HG03060 (cell line): ENCODE data around the gene ADAT3.

Source experiments
- ATAC-seq: cut with Tn5 transposase; IDR thresholded peaks from one replicate; pipeline ENCODE4 v1.9.1; 2021; ENCODE audit warnings: low read depth, moderate number of reproducible peaks; ENCODE audit not compliant: unreplicated experiment

The ADAT3 gene

GRCh38 chr19:1911995-1912394, 6.8 kb downstream of the ADAT3 start:
- ATAC-seq: no peak

- no peak for ATAC-seq
Measured at GRCh38 chr19:1912760-1913505, 7.7 kb downstream of the ADAT3 start.

GRCh38 chr19:1913781-1914577, 8.8 kb downstream of the ADAT3 start:
- no peak for ATAC-seq

GRCh38 chr19:1914826-1915341, 9.7 kb downstream of the ADAT3 start:
- no peak for ATAC-seq

GRCh38 chr19:1917146-1917545, 11.9 kb downstream of the ADAT3 start:
- ATAC-seq: no peak

- no peak for ATAC-seq
Measured at GRCh38 chr19:1917926-1918325, 12.7 kb downstream of the ADAT3 start.

- ATAC-seq: no peak
Measured at GRCh38 chr19:1918975-1919374, 13.8 kb downstream of the ADAT3 start.

- ATAC-seq: no peak
Measured at GRCh38 chr19:1920644-1921043, 15.4 kb downstream of the ADAT3 start.

GRCh38 chr19:1921326-1921725, 16.1 kb downstream of the ADAT3 start:
- no peak for ATAC-seq

- ATAC-seq: no peak
Measured at GRCh38 chr19:1921825-1922224, 16.6 kb downstream of the ADAT3 start.

- ATAC-seq: no peak
Measured at GRCh38 chr19:1922803-1923202, 17.6 kb downstream of the ADAT3 start.

- no peak for ATAC-seq
Measured at GRCh38 chr19:1923319-1923718, 18.1 kb downstream of the ADAT3 start.

GRCh38 chr19:1924320-1924961, 19.2 kb downstream of the ADAT3 start:
- ATAC-seq: no peak

- no peak for ATAC-seq
Measured at GRCh38 chr19:1925544-1925943, 20.3 kb downstream of the ADAT3 start.

- ATAC-seq: no peak
Measured at GRCh38 chr19:1929021-1929742, 24.0 kb downstream of the ADAT3 start.

GRCh38 chr19:1931445-1931844, 26.2 kb downstream of the ADAT3 start:
- no peak for ATAC-seq

GRCh38 chr19:1932395-1932794, 27.2 kb downstream of the ADAT3 start:
- no peak for ATAC-seq

GRCh38 chr19:1933244-1933643, 28.0 kb downstream of the ADAT3 start:
- ATAC-seq: no peak

- no peak for ATAC-seq
Measured at GRCh38 chr19:1933942-1934341, 28.7 kb downstream of the ADAT3 start.

GRCh38 chr19:1935484-1936208, 30.4 kb downstream of the ADAT3 start:
- no peak for ATAC-seq
